Amygdala (tissue), 56 donors: ENCODE measurements around the gene CNTN5.
"Not testable (repeated sequence)": the region's sequence is repeated elsewhere in the genome, so short reads cannot be mapped to it uniquely, and the experiment has no call there.

ENCODE experiments used
- DNase-seq, 56 donors: peaks; one replicate each; lab custom pipeline; 2025; lab: John Stamatoyannopoulos, UW

Gene CNTN5

GRCh38 chr11:99268886-99269285 lies 248.1 kb downstream of the CNTN5 start:
- DNase-seq = no peak

- DNase-seq = no peak
Measured at GRCh38 chr11:99271527-99271926, 250.8 kb downstream of the CNTN5 start.

GRCh38 chr11:99275521-99275920 lies 254.8 kb downstream of the CNTN5 start:
- no peak for DNase-seq

GRCh38 chr11:99277281-99277680 lies 256.5 kb downstream of the CNTN5 start:
- no peak for DNase-seq

GRCh38 chr11:99279266-99279665 lies 258.5 kb downstream of the CNTN5 start:
- DNase-seq = no peak

GRCh38 chr11:99281331-99281730 lies 260.6 kb downstream of the CNTN5 start:
- no peak for DNase-seq

- DNase-seq = not testable (repeated sequence)
Measured at GRCh38 chr11:99297925-99298324, 277.2 kb downstream of the CNTN5 start.

- no peak for DNase-seq
Measured at GRCh38 chr11:99307510-99308088, 286.9 kb downstream of the CNTN5 start.

- DNase-seq = no peak
Measured at GRCh38 chr11:99311870-99312269, 291.1 kb downstream of the CNTN5 start.

GRCh38 chr11:99316776-99317520 lies 296.2 kb downstream of the CNTN5 start:
- DNase-seq = peak in 3 of 56 donors; percentile 2 to 4 (median 3)

GRCh38 chr11:99320769-99321290 lies 300.1 kb downstream of the CNTN5 start:
- DNase-seq = no peak

- no peak for DNase-seq
Measured at GRCh38 chr11:99325847-99326246, 305.1 kb downstream of the CNTN5 start.

GRCh38 chr11:99327066-99327465 lies 306.3 kb downstream of the CNTN5 start:
- DNase-seq = no peak

- DNase-seq = no peak
Measured at GRCh38 chr11:99327527-99327926, 306.8 kb downstream of the CNTN5 start.

GRCh38 chr11:99333621-99334020 lies 312.9 kb downstream of the CNTN5 start:
- DNase-seq = no peak

GRCh38 chr11:99343117-99343516 lies 322.4 kb downstream of the CNTN5 start:
- DNase-seq = no peak

- DNase-seq = no peak
Measured at GRCh38 chr11:99349151-99349673, 328.5 kb downstream of the CNTN5 start.

- no peak for DNase-seq
Measured at GRCh38 chr11:99351624-99352023, 330.9 kb downstream of the CNTN5 start.

- DNase-seq = no peak
Measured at GRCh38 chr11:99352642-99353041, 331.9 kb downstream of the CNTN5 start.

- DNase-seq = peak in 2 of 56 donors; percentile 6
Measured at GRCh38 chr11:99366546-99366945, 345.8 kb downstream of the CNTN5 start.

- DNase-seq = no peak
Measured at GRCh38 chr11:99368583-99368982, 347.8 kb downstream of the CNTN5 start.
